ENCODE measurements around the gene RPS25. TPM values are rescaled to one million over a fixed set of nuclear protein-coding genes. Genes with fewer than 3 reads are reported as not detected.
"Not testable (repeated sequence)": the region's sequence is repeated elsewhere in the genome, so short reads cannot be mapped to it uniquely, and the experiment has no call there.

The RPS25 gene
- 100 to 1,000 TPM; 710 to 758 TPM for total RNA-seq

- H3K4me1 ChIP-seq, result peaks cover 15% of the 10 kb centered on the region
- peak within 1 kb of the TSS; percentile 89 to 99 for H3K9ac ChIP-seq (ENCODE audit: low read depth in 2 of 2, low read length in 2 of 2)
- H3K27ac ChIP-seq, result peak within 1 kb of the TSS; percentile 92
- no peaks in the 10 kb centered on the region for H3K27me3 ChIP-seq
- no peaks in the 10 kb centered on the region for H3K9me3 ChIP-seq
- TF ChIP-seq, protein P1, sequence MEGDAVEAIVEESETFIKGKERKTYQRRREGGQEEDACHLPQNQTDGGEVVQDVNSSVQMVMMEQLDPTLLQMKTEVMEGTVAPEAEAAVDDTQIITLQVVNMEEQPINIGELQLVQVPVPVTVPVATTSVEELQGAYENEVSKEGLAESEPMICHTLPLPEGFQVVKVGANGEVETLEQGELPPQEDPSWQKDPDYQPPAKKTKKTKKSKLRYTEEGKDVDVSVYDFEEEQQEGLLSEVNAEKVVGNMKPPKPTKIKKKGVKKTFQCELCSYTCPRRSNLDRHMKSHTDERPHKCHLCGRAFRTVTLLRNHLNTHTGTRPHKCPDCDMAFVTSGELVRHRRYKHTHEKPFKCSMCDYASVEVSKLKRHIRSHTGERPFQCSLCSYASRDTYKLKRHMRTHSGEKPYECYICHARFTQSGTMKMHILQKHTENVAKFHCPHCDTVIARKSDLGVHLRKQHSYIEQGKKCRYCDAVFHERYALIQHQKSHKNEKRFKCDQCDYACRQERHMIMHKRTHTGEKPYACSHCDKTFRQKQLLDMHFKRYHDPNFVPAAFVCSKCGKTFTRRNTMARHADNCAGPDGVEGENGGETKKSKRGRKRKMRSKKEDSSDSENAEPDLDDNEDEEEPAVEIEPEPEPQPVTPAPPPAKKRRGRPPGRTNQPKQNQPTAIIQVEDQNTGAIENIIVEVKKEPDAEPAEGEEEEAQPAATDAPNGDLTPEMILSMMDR (IDR thresholded peaks at IDR 0.05), result no peak
- intact Hi-C loops (cut with DNase I), result no loop called here
- peak; percentile 95 for DNase-seq
- no peaks in the 10 kb centered on the region for H3K36me3 ChIP-seq
- peak within 1 kb of the TSS; percentile 86 for H3K4me3 ChIP-seq
Observed at GRCh38 chr11:119018074-119018938, at the start of gene RPS25, which contains the start of gene TRAPPC4. RPS25 (minus strand) TSS chr11:119018343; CDS start chr11:119018284, 59 bp downstream. TRAPPC4 (plus strand) TSS chr11:119018766; CDS start chr11:119018796, 30 bp downstream.

DNA sequence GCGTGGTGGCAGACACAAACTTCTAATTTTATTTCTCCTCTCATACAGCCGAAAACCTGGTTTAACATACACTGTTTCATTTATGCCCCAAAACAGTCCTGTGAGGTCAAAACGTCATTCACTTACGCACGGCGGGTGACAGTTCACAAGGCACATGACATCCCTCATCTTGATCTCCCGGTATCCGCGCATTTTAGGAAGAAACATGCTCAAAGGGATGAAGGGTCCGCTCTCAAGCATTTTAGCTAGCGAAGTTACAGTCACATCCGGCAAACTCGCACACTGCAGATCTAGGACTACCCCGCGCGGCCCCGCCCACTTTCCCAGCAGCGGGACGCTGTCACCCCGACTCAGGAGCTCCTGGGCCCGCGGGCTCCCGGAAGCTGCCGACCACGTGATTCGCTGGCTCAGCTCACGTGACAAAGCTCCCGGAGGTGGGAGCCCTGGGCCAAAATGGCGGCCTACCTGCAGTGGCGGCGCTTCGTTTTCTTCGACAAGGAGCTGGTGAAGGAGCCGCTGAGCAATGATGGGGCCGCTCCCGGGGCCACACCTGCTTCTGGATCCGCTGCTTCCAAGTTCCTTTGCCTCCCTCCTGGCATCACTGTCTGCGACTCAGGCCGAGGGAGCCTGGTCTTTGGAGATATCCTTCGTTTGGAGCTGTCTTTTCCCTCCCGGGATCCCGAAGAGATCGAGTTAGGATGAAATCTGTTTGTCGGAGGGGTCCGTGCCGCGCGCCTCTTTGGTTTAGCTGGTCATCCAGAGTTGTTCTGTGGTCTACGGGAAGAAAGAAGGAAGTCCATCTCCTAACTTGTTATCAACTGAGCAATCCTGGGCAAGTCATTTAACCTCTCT lies 49.5 kb upstream of the RPS25 start, which contains the start of gene VPS11:
TSS of gene VPS11 (plus strand) at position 448 of the 852 bp plus-strand sequence. CDS start at position 454, 6 bp downstream.
- TF ChIP-seq, protein P1 (IDR thresholded peaks at IDR 0.05), result no peak
- no peaks in the 10 kb centered on the region for H3K27me3 ChIP-seq
- intact Hi-C loops (cut with DNase I), result no loop called here
- H3K27ac ChIP-seq, result peak within 1 kb of the TSS; percentile 73
- peak within 1 kb of the TSS; percentile 84 for H3K4me3 ChIP-seq
- no peaks in the 10 kb centered on the region for H3K9me3 ChIP-seq
- DNase-seq, result peak; percentile 99
- H3K4me1 ChIP-seq, result no peaks in the 10 kb centered on the region
- peaks cover 9% of the 10 kb centered on the region for H3K36me3 ChIP-seq
- peak within 1 kb of the TSS; percentile 79 to 95 for H3K9ac ChIP-seq (ENCODE audit: low read depth in 2 of 2, low read length in 2 of 2)

GRCh38 chr11:119065369-119065768 lies 47.2 kb upstream of the RPS25 start:
- no peaks in the 10 kb centered on the region for H3K36me3 ChIP-seq
- TF ChIP-seq, protein P1 (IDR thresholded peaks at IDR 0.05), result no peak
- H3K27ac ChIP-seq, result no peak overlapping the region
- intact Hi-C loops (cut with DNase I), result no loop called here
- H3K4me1 ChIP-seq, result no peaks in the 10 kb centered on the region
- no peak for DNase-seq
- H3K9me3 ChIP-seq, result no peaks in the 10 kb centered on the region
- no peak overlapping the region for H3K9ac ChIP-seq (ENCODE audit: low read depth in 2 of 2, low read length in 2 of 2)
- H3K27me3 ChIP-seq, result no peaks in the 10 kb centered on the region
- no peak overlapping the region for H3K4me3 ChIP-seq

DNA sequence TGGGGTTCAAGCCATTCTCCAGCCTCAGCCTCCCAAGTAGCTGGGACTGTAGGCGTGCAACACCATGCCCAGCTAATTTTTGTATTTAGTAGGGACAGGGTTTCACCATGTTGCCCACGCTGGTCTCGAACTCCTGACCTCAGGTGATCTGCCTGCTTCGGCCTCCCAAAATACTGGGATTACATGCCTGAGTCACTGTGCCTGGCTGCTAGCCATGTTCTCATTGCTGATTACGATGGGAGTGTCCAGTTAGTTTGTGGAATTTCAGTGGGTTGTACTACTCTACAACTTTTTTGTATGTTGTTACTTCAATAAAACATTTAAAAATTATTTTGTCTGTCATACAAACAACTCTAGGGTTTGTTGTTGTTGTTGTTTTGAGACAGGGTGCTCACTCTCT lies 44.6 kb upstream of the RPS25 start:
- H3K36me3 ChIP-seq, result no peaks in the 10 kb centered on the region
- no peak overlapping the region for H3K27ac ChIP-seq
- intact Hi-C loops (cut with DNase I), result no loop called here
- H3K9ac ChIP-seq (ENCODE audit: low read depth in 2 of 2, low read length in 2 of 2), result no peak overlapping the region
- H3K27me3 ChIP-seq, result no peaks in the 10 kb centered on the region
- no peaks in the 10 kb centered on the region for H3K9me3 ChIP-seq
- TF ChIP-seq, protein P1 (IDR thresholded peaks at IDR 0.05), result no peak
- no peaks in the 10 kb centered on the region for H3K4me1 ChIP-seq
- no peak overlapping the region for H3K4me3 ChIP-seq
- peak; percentile 36 for DNase-seq

GRCh38 chr11:119061256-119061655 lies 43.1 kb upstream of the RPS25 start:
- H3K9ac ChIP-seq (ENCODE audit: low read depth in 2 of 2, low read length in 2 of 2), result no peak overlapping the region
- no peak overlapping the region for H3K4me3 ChIP-seq
- no peaks in the 10 kb centered on the region for H3K27me3 ChIP-seq
- H3K36me3 ChIP-seq, result no peaks in the 10 kb centered on the region
- H3K4me1 ChIP-seq, result no peaks in the 10 kb centered on the region
- intact Hi-C loops (cut with DNase I), result no loop called here
- H3K9me3 ChIP-seq, result no peaks in the 10 kb centered on the region
- TF ChIP-seq, protein P1 (IDR thresholded peaks at IDR 0.05), result no peak
- no peak for DNase-seq
- no peak overlapping the region for H3K27ac ChIP-seq

DNA sequence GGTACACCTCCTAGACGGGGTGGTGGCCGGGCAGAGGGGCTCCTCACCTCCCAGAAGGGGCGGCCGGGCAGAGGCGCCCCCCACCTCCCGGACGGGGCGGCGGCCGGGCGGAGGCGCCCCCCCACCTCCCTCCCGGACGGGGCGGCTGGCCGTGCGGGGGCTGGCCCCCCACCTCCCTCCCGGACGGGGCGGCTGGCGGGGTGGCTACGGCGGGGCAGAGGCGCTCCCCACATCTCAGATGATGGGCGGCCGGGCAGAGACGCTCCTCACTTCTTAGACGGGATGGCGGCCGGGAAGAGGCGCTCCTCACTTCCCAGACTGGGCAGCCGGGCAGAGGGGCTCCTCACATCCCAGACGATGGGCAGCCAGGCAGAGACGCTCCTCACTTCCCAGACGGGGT lies 41.0 kb upstream of the RPS25 start:
- H3K9me3 ChIP-seq; H3K27me3 ChIP-seq; H3K27ac ChIP-seq; intact Hi-C loops (cut with DNase I); H3K4me1 ChIP-seq; DNase-seq; H3K4me3 ChIP-seq; H3K36me3 ChIP-seq; H3K9ac ChIP-seq (ENCODE audit: low read depth in 2 of 2, low read length in 2 of 2): not testable (repeated sequence)

All from colonic mucosa (tissue), 4 donors.